Body of pancreas (tissue), 4 donors: ENCODE measurements around the gene PAPPA. TPM values are rescaled to one million over a fixed set of nuclear protein-coding genes. Genes with fewer than 3 reads are reported as not detected.

Source experiments
- ATAC-seq: fragments of 150-250 bp; one replicate; pipeline ENCODE4 v1.9.1; 2016
- DNase-seq, 4 donors: peaks; one replicate each; pipeline ENCODE4 v3.0.0-alpha.2; 2019
- H3K27ac ChIP-seq, 4 donors: fragments of 200-600 bp; sonication (generic); 1 replicate in 3 of 4; 2 replicates in 1 of 4; pipeline versions ENCODE4 v1.5.1 to v1.6.1; 2016 to 2019; ENCODE audit warnings: mild to moderate bottlenecking in 1 of 4, mixed read lengths in 1 of 4, moderate library complexity in 1 of 4
- H3K27me3 ChIP-seq, 2 donors: fragments of 200-600 bp; sonication (generic); one replicate each; pipeline ENCODE4 v1.6.0; 2016; ENCODE audit warnings: mild to moderate bottlenecking in 1 of 2
- H3K36me3 ChIP-seq, 2 donors: fragments of 200-600 bp; sonication (generic); replicated peaks in 1 of 2; 2 replicates each; pipeline ENCODE4 v1.5.1; 2016; ENCODE audit warnings: low read depth in 2 of 2; ENCODE audit not compliant: insufficient read depth in 1 of 2
- H3K4me1 ChIP-seq: fragments of 200-600 bp; sonication (generic); one replicate; pipeline ENCODE4 v1.6.0; 2016
- H3K4me3 ChIP-seq, 2 donors: fragments of 200-600 bp; sonication (generic); 1 replicate in 1 of 2; 2 replicates in 1 of 2; pipeline ENCODE4 v1.5.1; 2016 to 2019
- H3K9me3 ChIP-seq, 3 donors: fragments of 200-600 bp; sonication (generic); 1 replicate in 2 of 3; 2 replicates in 1 of 3; pipeline ENCODE4 v1.5.1; 2016
- POLR2A ChIP-seq, 3 donors: fragments of 450-650 bp; IDR thresholded peaks; one replicate each; pipeline ENCODE4 v1.6.1; 2016; ENCODE audit warnings: antibody characterized with exemption in 3 of 3, mild to moderate bottlenecking in 2 of 3
- WGBS, 2 donors: methylation state at CpG; one replicate each; pipeline ENCODE4 v1.1.5; 2017; 5-methylcytosine and 5-hydroxymethylcytosine counted together
- intact Hi-C: fragments of 100-400 bp; cut with DNase I; formaldehyde crosslinking; loops from one replicate; pipeline ENCODE4 v1.15.1; 2023
- total RNA-seq, 2 donors: library from RNA; depleted of rRNA; stranded (reverse); fragments of >200 nt; gene quantifications; one replicate each; pipeline ENCODE4 v1.1.0, GENCODE V29; 2016
- TF ChIP-seq, protein P1 (sequence below), 7 experiments: fragments of 450-650 bp in 4 of 7; fragments of 200-600 bp in 3 of 7; sonication (generic) in 3 of 7; IDR thresholded peaks; one replicate each; pipeline ENCODE4 v1.5.1; 2016 to 2019; ENCODE audit warnings: antibody characterized with exemption in 7 of 7

PAPPA gene
- total RNA-seq, 2 donors from 2014 or later, result 1.0 to 2.0 TPM

DNA sequence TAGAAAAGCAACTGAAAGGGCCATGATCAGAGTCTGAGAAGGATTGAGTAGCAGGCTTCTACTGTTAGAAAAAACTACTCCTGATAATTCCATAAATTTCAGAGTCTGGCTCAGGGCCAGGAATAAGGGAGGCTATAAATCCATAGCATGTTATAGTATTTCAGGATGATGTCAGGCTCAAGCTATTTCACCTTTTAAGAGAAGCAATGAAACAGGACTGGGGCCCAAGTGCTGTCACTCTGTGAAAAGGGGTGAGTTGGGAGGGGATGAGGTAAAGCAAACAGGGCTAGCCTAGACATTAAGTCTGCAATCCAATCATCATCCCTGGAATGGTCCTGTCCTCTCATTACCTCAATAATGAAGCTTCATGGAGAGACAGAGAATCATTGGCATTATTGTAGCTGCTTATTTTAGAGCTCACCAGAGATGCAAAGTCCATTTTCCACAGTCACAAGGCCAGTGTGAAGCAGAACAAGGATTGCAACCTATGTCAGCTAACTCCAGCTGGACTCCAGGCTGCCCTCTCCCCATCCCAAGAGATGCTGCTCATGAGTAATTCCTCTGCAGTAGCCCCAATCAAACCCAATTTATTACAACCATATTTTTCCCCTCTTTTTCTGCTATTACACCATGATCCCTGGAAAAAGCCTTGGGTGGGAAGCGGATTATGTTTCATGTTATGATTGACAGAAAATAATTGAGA is 56.0 kb downstream of the PAPPA start:
- DNase-seq, result no peak
- 88 to 91% methylated on average over 1 of the region's 1 CpG for WGBS, 2 donors
- no peaks in the 10 kb centered on the region for H3K9me3 ChIP-seq

DNA sequence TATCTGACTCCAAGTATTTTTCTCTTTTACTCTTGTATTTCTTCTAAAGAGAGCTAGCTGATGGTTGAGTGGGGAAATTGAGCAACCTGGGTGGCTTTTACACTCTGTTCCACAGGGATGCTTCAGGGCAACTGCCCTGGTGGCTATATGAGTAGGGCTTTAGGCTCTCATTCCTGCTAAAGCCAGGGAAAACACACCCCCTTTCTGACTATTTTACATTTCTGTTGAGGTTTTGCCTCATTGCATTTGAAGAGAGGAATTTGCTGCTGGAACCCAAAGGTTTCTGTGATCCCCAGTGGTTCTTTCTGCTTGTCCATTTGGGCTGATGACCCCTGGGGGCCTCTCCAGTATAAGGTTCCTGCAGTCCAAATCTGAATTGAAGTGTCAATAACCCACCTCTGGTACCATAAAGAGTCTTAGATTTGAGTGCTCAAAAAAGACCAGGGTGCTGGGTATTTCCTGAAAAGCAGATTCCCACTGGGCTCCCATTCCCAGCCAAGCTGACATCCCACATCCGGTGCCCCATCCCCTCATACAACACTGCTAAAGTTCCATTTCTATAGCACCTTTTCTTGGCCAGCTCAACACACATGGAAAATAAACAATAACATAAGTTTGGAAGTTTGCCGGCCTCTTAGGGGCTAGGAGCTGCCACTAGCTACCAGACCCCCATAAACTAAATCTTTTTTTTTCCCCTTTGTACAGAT is 59.5 kb downstream of the PAPPA start:
- ATAC-seq (no peak), DNase-seq (no peak)
- Histone ChIP-seq H3K27ac (no peak overlapping the region), H3K27me3 (no peaks in the 10 kb centered on the region), H3K4me3 (no peak overlapping the region), H3K4me1 (no peaks in the 10 kb centered on the region), H3K9me3 (no peaks in the 10 kb centered on the region), H3K36me3 (no peaks in the 10 kb centered on the region)
- intact Hi-C loops, result no loop called here
- 43 to 58% methylated on average over 2 of the region's 2 CpGs for WGBS, 2 donors
- TF ChIP-seq, protein P1, sequence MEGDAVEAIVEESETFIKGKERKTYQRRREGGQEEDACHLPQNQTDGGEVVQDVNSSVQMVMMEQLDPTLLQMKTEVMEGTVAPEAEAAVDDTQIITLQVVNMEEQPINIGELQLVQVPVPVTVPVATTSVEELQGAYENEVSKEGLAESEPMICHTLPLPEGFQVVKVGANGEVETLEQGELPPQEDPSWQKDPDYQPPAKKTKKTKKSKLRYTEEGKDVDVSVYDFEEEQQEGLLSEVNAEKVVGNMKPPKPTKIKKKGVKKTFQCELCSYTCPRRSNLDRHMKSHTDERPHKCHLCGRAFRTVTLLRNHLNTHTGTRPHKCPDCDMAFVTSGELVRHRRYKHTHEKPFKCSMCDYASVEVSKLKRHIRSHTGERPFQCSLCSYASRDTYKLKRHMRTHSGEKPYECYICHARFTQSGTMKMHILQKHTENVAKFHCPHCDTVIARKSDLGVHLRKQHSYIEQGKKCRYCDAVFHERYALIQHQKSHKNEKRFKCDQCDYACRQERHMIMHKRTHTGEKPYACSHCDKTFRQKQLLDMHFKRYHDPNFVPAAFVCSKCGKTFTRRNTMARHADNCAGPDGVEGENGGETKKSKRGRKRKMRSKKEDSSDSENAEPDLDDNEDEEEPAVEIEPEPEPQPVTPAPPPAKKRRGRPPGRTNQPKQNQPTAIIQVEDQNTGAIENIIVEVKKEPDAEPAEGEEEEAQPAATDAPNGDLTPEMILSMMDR (IDR thresholded peaks at IDR 0.05), result no peak
- TF ChIP-seq POLR2A (IDR thresholded peaks at IDR 0.05), result no peak

More for the DNA sequence above, 56.0 kb downstream of the PAPPA start:
- Histone ChIP-seq H3K36me3 (no peaks in the 10 kb centered on the region), H3K27ac (no peak overlapping the region), H3K4me1 (no peaks in the 10 kb centered on the region), H3K4me3 (no peak overlapping the region), H3K27me3 (no peaks in the 10 kb centered on the region)
- ATAC-seq, result no peak
- intact Hi-C loops, result no loop called here
- no peak for TF ChIP-seq POLR2A (IDR thresholded peaks at IDR 0.05)
- TF ChIP-seq, protein P1 (IDR thresholded peaks at IDR 0.05), result no peak

DNA sequence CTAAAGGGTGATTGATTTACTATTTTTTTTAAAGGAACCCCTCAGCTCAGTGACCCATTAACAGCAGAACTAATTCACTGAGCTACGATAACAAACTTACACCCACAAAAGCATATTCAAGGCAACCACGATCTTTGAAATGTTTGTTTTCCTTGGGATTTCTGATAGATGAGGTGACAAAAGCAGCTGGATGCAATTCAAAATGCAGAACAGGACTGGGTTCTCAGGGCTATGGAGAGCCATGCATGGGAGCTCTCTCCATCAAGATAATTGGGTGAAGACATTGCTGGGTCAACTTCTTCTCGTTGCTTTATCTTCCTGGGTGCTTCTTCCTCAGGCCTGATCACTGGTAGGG is 60.1 kb downstream of the PAPPA start:
- ATAC-seq, result no peak
- Histone ChIP-seq H3K36me3 (no peaks in the 10 kb centered on the region), H3K27ac (no peak overlapping the region), H3K4me3 (no peak overlapping the region), H3K9me3 (no peaks in the 10 kb centered on the region), H3K4me1 (no peaks in the 10 kb centered on the region), H3K27me3 (no peaks in the 10 kb centered on the region)
- intact Hi-C loops, result no loop called here
- DNase-seq, result no peak
- TF ChIP-seq, protein P1 (IDR thresholded peaks at IDR 0.05), result no peak
- TF ChIP-seq POLR2A (IDR thresholded peaks at IDR 0.05), result no peak
- WGBS, 2 donors, result 20 to 26% methylated on average over 3 of the region's 3 CpGs

DNA sequence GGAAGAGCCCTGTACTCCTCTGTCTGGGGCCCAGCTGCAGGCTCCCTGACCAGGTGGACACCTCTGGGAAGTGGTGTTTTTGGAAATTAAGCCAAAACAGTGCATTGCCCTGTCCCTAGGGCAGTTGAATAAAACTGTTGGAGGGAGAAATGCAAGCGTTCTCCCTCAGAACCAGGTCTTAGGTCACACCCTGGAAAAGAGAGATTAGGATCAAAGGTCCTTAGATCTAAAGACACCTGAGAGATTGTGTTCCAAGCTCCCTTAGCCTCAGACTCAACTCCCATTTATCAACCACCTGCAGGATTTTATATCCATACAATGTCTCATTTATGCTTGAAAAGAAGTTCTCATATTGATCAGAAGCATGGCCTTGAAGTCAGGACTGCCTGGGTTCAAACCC is 64.8 kb downstream of the PAPPA start:
- intact Hi-C loops, result no loop called here
- H3K4me1 ChIP-seq, result no peaks in the 10 kb centered on the region
- no peaks in the 10 kb centered on the region for H3K27me3 ChIP-seq
- no peak overlapping the region for H3K4me3 ChIP-seq
- TF ChIP-seq, protein P1 (IDR thresholded peaks at IDR 0.05), result no peak
- no peak for TF ChIP-seq POLR2A (IDR thresholded peaks at IDR 0.05)
- DNase-seq (no peak), ATAC-seq (no peak)
- WGBS, 2 donors, result 30 to 78% methylated on average over 1 of the region's 1 CpG
- H3K9me3 ChIP-seq, result no peaks in the 10 kb centered on the region
- H3K36me3 ChIP-seq, result no peaks in the 10 kb centered on the region
- H3K27ac ChIP-seq, result no peak overlapping the region
